ENCODE data around the gene UBA1.

UBA1 gene

DNA sequence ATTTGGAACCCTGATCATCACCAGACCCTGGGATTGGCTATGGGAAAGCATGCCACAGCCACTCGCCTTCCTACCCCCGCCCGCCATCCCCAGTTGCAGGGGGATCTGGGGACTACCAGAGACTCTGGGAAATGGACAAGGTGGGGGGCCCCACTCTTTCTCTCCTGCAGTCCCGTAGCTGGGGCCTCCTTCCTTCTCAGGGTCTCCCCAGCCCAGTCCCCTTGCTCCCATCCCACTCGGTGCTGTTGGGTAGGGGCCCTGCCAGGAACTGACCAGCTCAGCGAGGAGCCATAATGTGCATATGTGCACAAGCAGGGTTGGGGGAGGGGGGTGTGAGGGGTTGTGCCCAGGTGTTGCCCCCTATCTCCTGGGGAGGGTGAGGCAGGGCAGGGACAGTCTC is 35.8 kb downstream of the UBA1 start:
- TF ChIP-seq, protein P1, sequence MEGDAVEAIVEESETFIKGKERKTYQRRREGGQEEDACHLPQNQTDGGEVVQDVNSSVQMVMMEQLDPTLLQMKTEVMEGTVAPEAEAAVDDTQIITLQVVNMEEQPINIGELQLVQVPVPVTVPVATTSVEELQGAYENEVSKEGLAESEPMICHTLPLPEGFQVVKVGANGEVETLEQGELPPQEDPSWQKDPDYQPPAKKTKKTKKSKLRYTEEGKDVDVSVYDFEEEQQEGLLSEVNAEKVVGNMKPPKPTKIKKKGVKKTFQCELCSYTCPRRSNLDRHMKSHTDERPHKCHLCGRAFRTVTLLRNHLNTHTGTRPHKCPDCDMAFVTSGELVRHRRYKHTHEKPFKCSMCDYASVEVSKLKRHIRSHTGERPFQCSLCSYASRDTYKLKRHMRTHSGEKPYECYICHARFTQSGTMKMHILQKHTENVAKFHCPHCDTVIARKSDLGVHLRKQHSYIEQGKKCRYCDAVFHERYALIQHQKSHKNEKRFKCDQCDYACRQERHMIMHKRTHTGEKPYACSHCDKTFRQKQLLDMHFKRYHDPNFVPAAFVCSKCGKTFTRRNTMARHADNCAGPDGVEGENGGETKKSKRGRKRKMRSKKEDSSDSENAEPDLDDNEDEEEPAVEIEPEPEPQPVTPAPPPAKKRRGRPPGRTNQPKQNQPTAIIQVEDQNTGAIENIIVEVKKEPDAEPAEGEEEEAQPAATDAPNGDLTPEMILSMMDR (IDR thresholded peaks at IDR 0.05; ENCODE audit: insufficient read depth, low read depth, low read length, missing control alignments) = no peak
- no peak for DNase-seq (ENCODE audit: low read depth)
- H3K4me3 ChIP-seq (ENCODE audit: low read length) = no peak overlapping the region

DNA sequence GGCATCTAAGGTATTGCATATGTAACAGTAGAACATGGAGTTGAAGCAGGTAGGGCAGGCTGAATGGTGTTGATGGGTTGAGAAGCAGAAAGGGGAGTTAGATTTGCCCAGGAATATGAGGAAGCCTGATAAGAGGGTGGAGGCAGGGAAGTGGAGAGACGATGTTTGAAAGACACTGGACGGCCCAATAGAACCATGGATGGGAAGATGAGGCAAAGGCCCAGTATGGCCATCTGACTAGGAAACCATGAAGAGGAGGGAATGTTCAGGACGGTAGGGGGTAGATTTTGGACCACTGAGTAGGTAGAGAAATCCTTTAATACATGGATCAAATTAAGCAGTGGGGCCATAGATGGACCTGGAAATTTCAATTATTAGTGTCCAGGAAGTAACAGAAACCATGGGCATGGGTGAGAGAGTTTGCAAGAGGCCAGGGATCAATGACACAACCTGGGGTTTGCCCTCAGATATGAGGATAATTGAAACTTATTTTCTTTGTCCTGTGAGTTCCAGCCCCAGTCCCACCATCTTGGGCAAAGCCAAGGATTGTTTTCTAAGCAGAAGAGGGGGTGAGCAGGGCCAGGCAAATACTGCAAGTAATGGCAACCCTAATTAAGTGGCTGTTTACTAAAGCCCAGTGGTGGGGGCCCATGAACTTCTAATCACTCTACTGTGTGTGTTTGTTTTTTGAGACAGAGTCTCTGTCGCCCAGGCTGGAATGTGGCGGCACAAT is 36.7 kb downstream of the UBA1 start:
- H3K4me3 ChIP-seq (ENCODE audit: low read length) = no peak overlapping the region
- no peak for DNase-seq (ENCODE audit: low read depth)
- TF ChIP-seq, protein P1 (IDR thresholded peaks at IDR 0.05; ENCODE audit: insufficient read depth, low read depth, low read length, missing control alignments) = no peak

DNA sequence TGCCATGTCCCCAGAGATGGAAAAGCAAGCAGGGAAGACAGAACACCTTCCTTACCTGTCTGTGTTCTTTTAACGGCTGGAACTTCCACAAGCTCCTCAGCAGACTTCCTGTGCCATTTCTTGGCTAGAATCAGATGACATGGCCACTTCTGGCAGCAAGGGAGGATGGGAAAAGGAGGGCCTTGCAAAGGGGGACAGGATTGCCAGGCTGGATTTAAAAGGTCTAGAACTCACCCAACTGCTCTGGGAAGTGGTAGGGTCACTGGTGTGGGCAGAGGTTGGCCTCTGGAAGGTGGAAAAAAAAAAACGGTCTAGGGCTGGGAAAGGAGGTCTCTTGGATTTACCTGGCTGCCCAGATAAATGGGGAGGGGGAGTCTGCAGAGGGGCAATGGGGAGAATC is 37.5 kb downstream of the UBA1 start:
- TF ChIP-seq, protein P1 (IDR thresholded peaks at IDR 0.05; ENCODE audit: insufficient read depth, low read depth, low read length, missing control alignments) = no peak
- H3K4me3 ChIP-seq (ENCODE audit: low read length) = no peak overlapping the region
- no peak for DNase-seq (ENCODE audit: low read depth)

DNA sequence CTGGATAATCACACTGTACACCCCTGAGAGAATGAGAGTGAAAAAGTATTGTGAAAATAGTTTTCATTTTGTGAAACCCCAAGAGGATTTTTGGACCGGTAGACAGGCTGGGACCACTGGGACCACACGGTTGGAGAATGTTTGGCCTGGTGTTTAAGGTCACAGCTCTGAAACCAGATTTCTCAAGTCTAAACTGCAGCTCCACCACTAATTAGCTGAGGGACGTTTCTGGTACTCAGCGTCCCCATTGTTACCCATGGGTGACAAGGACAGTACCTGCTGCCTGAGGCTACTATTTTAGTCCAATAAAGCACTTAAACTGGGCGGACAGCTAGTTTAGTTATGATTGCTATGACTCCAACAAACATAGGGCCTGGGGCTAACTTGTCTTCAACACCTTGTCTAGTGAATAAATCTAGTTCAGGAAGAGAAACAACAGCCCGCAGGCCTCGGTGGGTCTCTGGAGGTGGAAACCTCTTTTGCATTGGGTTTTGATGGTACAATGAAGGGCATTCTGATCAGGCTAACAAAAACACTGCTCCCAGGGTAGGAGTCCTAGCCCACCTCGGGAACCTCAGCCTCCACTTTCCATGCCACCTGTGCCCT is 38.7 kb downstream of the UBA1 start:
- H3K4me3 ChIP-seq (ENCODE audit: low read length) = peak overlapping the region; percentile 55
- peak; percentile 46 for DNase-seq (ENCODE audit: low read depth)
- TF ChIP-seq, protein P1 (IDR thresholded peaks at IDR 0.05; ENCODE audit: insufficient read depth, low read depth, low read length, missing control alignments) = no peak

DNA sequence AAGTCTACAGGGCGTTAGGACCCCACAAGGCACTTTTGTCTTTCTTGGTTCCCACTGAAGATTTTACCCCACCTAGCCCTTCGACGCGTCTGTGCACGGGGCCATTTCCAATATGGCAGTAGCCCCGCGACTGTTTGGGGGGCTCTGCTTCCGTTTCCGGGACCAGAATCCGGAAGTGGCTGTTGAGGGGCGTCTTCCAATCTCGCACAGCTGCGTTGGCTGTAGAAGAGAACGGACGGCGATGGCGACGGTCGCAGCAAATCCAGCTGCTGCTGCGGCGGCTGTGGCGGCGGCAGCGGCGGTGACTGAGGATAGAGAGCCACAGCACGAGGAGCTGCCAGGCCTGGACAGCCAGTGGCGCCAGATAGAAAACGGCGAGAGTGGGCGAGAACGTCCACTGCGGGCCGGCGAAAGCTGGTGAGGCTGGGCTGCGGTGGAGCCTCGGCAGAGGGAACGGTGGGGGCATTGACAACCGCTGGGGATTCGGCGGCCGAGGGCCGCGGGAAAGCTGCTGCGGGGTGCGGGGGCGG is 39.2 kb downstream of the UBA1 start, which contains the start of gene USP11:
Gene USP11, plus strand, starts transcription at position 207 of the 530 bp plus-strand sequence. Its CDS starts 35 bp downstream, at position 242.
- H3K4me3 ChIP-seq (ENCODE audit: low read length) = peak within 1 kb of the TSS; percentile 57
- TF ChIP-seq, protein P1 (IDR thresholded peaks at IDR 0.05; ENCODE audit: insufficient read depth, low read depth, low read length, missing control alignments) = no peak
- no peak for DNase-seq (ENCODE audit: low read depth)

DNA sequence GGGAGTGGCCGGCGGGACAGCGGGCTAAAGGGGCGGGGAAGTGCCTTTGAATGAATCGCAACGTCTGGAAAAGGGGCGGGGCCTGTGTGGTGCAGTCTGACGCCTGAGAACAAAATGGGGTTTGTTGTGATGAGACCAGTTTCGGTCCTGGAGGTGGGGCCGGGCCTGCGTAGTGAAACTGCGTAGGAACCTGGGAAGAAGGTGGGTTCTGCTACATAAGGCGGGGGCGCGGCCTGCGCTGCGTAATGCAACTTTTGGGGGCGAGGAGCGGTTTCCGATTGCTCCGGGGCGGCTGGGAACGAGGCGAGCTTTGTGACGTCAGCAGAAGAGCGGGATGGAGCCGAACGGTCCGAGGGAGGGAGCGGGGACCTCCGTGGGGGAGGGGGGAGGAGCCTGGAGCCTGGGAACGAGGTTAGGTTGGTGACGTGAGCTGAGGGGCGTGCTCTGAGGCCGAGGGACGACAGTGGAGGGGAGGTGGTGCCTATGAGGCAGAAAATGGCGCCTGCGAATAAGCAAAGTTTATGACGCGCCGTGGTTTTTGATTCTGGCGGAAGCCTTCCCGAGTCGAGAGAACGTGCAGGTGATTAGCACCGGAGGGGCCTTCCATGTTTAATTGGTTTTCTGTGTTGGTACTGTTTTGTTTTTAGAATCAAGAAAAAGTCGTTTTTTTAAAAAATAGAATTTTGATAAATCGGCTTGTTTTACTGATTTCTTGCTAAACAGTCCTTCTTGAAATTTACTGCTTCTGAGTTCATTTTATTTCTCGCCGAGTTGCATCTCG is 39.9 kb downstream of the UBA1 start:
- TF ChIP-seq, protein P1 (IDR thresholded peaks at IDR 0.05; ENCODE audit: insufficient read depth, low read depth, low read length, missing control alignments) = no peak
- peak; percentile 97 for DNase-seq (ENCODE audit: low read depth)
- H3K4me3 ChIP-seq (ENCODE audit: low read length) = peak overlapping the region; percentile 57
